Nephron (organoid): Measurements from ENCODE around the gene OCA2.
A peak's percentile ranks its signal among the peaks of the same experiment; 100 is the strongest.
"Not testable (repeated sequence)": the region's sequence is repeated elsewhere in the genome, so short reads cannot be mapped to it uniquely, and the experiment has no call there.

Experiments used
- H3K27ac Mint-ChIP-seq, 3 experiments: 2 replicates each; pipeline ENCODE4 v1.8.0; 2020; ENCODE audit warnings: mixed read lengths in 3 of 3, mild to moderate bottlenecking in 2 of 3, moderate library complexity in 1 of 3
- H3K27me3 Mint-ChIP-seq: 2 replicates; pipeline ENCODE4 v1.8.0; 2021; ENCODE audit warnings: low read depth, mild to moderate bottlenecking, moderate library complexity, mixed read lengths
- H3K36me3 Mint-ChIP-seq: 2 replicates; pipeline ENCODE4 v1.8.0; 2020; ENCODE audit warnings: low read depth, mixed read lengths
- H3K4me1 Mint-ChIP-seq: 2 replicates; pipeline ENCODE4 v1.8.0; 2020; ENCODE audit warnings: mixed read lengths
- H3K4me3 Mint-ChIP-seq, 3 experiments: 2 replicates each; pipeline ENCODE4 v1.8.0; 2020; ENCODE audit warnings: mild to moderate bottlenecking in 3 of 3, mixed read lengths in 3 of 3, moderate library complexity in 2 of 3
- H3K9me3 Mint-ChIP-seq: 2 replicates; pipeline ENCODE4 v1.8.0; 2020; ENCODE audit warnings: mixed read lengths
- TF ChIP-seq, protein P1 (sequence below), 3 experiments: fragments of 200-600 bp; sonication (generic); IDR thresholded peaks; one replicate each; pipeline ENCODE4 v1.5.0; 2021; ENCODE audit warnings: antibody characterized with exemption in 3 of 3; ENCODE audit not compliant: unreplicated experiment in 3 of 3

The OCA2 gene

DNA sequence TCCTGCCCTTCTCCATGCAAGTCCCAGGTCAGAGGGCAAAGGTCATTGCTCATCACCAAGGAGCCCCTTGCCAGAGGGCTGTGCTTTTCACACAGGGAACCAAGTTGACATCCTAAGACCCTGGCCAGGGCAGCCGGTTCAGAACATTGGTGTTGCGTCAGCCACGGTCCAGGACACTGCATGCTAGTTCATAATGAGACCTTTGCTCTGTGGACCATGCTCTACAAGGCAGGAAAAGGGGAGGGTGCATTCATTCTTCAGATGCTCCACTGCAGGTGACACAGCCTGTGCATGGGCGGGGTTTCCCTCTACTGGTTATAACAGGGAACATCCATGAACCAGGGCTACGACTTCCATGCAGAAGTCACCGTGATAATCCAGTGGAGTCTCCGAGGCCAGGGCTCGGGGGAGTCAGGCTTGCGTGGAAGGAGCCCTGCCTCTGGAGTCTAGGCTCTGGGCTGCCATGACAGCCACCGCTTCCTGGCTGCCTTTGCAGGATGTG, 81.6 kb downstream of the OCA2 start:
- Mint-ChIP-seq H3K9me3 (no peaks in the 10 kb centered on the region), H3K4me3 (no peak overlapping the region), H3K27ac (peak overlapping the region in 1 of 3 experiments; percentile 20), H3K4me1 (peaks cover 27% of the 10 kb centered on the region), H3K27me3 (peaks cover 4% of the 10 kb centered on the region), H3K36me3 (no peaks in the 10 kb centered on the region)
- TF ChIP-seq, protein P1, sequence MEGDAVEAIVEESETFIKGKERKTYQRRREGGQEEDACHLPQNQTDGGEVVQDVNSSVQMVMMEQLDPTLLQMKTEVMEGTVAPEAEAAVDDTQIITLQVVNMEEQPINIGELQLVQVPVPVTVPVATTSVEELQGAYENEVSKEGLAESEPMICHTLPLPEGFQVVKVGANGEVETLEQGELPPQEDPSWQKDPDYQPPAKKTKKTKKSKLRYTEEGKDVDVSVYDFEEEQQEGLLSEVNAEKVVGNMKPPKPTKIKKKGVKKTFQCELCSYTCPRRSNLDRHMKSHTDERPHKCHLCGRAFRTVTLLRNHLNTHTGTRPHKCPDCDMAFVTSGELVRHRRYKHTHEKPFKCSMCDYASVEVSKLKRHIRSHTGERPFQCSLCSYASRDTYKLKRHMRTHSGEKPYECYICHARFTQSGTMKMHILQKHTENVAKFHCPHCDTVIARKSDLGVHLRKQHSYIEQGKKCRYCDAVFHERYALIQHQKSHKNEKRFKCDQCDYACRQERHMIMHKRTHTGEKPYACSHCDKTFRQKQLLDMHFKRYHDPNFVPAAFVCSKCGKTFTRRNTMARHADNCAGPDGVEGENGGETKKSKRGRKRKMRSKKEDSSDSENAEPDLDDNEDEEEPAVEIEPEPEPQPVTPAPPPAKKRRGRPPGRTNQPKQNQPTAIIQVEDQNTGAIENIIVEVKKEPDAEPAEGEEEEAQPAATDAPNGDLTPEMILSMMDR (IDR thresholded peaks at IDR 0.05; ENCODE audit: unreplicated experiment in 3 of 3) = peak in 2 of 3 experiments; percentile 25 to 27

DNA sequence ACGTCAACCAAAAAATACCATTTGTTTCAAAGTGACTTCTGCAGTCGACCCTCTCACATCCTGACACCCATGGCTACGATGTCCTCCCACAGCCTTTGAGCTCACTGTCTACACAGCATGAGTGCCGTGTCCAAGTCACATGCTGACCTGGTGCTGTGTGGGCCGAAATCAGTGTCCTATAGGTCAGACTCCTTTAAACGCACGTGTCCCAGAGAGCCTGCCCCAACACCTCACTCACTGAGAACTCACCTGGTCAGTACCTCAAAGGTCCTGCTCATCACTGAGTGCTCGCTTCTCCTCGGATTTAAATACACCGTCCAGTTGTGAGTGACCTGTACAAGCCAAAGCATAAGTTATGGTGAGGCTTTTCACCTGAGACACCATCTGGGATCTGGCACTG, 83.3 kb downstream of the OCA2 start:
- no peaks in the 10 kb centered on the region for H3K9me3 Mint-ChIP-seq
- TF ChIP-seq, protein P1 (IDR thresholded peaks at IDR 0.05; ENCODE audit: unreplicated experiment in 3 of 3) = no peak
- H3K27ac Mint-ChIP-seq = no peak overlapping the region

DNA sequence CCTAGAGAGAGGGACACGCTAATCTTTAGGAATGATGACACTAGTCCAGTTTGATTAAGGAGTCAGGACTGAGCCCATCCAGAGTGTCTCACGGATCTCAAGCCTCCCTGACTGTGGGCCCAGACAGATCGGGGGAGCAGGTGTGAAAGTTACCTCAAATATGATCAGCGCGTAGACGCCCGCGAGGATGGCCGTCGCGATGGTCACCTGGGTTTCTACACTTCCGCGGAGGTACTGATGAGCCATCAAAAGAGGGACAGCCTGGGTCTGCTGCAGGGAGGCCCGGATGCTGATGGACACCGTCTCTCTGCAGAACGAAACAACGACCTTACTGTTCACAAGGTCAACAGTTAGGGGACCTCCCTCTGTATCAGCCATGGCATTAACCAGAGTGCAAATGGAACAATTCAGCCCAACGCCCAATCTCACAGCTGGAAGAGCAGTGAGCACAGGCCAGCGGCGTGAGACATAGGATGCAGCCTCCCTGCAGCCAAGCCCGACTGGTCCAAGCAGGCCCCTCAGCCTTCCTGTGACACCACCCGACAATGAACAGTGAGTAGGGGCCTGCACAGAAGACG, 84.4 kb downstream of the OCA2 start:
- Mint-ChIP-seq H3K36me3 (peaks cover 4% of the 10 kb centered on the region), H3K4me1 (peaks cover 8% of the 10 kb centered on the region), H3K9me3 (peaks cover 5% of the 10 kb centered on the region), H3K4me3 (no peak overlapping the region), H3K27me3 (peaks cover 4% of the 10 kb centered on the region), H3K27ac (no peak overlapping the region)
- TF ChIP-seq, protein P1 (IDR thresholded peaks at IDR 0.05; ENCODE audit: unreplicated experiment in 3 of 3) = no peak

More for the DNA sequence above, 83.3 kb downstream of the OCA2 start:
- Mint-ChIP-seq H3K4me3 (no peak overlapping the region), H3K27me3 (peaks cover 4% of the 10 kb centered on the region), H3K4me1 (peaks cover 15% of the 10 kb centered on the region), H3K36me3 (no peaks in the 10 kb centered on the region)

DNA sequence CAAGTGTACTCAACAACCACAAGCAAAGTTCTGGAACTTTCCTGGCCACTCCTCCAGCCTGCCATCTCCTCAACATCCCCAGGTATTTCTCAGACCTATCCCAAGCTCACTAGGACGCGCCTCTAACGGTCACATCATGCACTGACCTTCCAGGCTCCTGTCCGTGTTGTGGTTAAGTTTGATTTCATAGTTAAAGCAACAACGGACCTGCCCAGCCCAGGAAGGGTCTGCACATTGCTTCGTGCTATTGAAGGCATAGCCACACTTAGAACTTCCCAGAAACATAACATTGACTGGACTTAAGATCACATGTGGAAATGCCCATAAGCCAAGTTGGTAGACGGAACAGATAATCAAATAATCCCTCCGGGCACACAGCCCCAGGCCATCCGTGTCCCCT, 85.1 kb downstream of the OCA2 start:
- H3K27ac Mint-ChIP-seq = no peak overlapping the region
- no peak overlapping the region for H3K4me3 Mint-ChIP-seq
- H3K9me3 Mint-ChIP-seq = peaks cover 7% of the 10 kb centered on the region
- H3K27me3 Mint-ChIP-seq = peaks cover 4% of the 10 kb centered on the region
- H3K36me3 Mint-ChIP-seq = peaks cover 9% of the 10 kb centered on the region
- TF ChIP-seq, protein P1 (IDR thresholded peaks at IDR 0.05; ENCODE audit: unreplicated experiment in 3 of 3) = no peak
- H3K4me1 Mint-ChIP-seq = peaks cover 8% of the 10 kb centered on the region

DNA sequence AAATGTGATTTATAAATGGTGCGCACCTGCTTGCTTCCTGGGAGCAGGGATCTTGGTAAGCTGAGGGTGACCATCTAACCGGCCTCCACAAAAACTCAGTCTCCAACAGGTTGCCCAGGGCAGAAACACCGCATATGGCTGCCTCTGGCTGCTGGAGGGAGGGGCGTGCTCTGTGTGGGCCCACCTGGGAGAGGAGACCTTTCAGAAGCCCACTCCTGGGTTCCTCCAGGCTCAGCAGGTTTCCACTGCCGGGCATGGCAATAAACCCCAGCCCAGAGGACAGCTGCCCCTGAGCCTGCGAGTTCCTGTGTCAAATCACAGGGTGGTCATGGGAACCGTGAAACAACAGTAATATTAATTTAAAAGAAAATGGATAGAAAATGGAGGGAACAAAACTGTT, 85.6 kb downstream of the OCA2 start:
- Mint-ChIP-seq H3K27me3 (peaks cover 4% of the 10 kb centered on the region), H3K27ac (no peak overlapping the region), H3K4me3 (no peak overlapping the region), H3K36me3 (peaks cover 9% of the 10 kb centered on the region), H3K9me3 (peaks cover 10% of the 10 kb centered on the region), H3K4me1 (peaks cover 7% of the 10 kb centered on the region)
- TF ChIP-seq, protein P1 (IDR thresholded peaks at IDR 0.05; ENCODE audit: unreplicated experiment in 3 of 3) = no peak

DNA sequence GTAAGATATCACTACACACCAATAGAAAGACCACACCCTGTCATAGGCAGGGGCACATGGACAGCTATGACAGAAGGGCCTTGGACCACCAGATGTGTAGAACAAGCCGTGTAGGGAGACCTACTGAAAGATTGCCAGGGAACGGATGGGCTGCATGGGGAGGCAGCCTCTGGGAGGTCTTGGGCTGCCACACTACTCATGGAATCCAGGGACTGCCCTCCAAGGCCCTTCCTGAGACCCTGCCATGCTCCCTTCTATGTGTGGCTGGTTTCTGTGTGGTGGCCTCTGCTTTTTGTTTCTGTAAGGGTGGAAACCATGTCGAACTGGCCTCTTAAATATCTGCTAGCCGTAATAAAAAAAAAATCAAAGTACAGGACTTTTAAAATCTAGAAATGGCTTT, 86.9 kb downstream of the OCA2 start:
- Mint-ChIP-seq H3K4me3 (no peak overlapping the region), H3K9me3 (peaks cover 13% of the 10 kb centered on the region)

DNA sequence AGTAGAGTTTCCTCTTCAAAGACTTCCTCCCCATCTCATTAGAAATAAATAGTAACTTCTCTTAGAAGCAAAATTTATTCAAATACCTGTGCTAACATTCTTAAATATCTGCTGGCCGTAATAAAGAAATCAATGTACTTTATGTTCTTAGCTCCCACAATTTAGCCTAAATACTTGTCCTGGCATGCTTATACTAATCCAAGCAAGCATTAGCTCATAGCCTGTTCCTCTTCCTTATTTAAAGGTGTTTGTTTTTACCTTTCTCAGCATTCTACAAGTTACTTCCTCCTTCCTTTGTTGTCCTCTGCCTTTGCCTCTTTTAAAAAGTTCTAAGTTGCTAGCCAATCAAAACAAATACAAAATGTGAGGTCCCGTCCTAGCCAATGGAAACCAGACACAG, 90.9 kb downstream of the OCA2 start:
- H3K9me3 Mint-ChIP-seq = peaks cover 13% of the 10 kb centered on the region
- not testable (repeated sequence) for H3K27ac Mint-ChIP-seq, H3K36me3 Mint-ChIP-seq, H3K4me1 Mint-ChIP-seq, H3K27me3 Mint-ChIP-seq, H3K4me3 Mint-ChIP-seq

More for the DNA sequence above, 86.9 kb downstream of the OCA2 start:
- H3K36me3 Mint-ChIP-seq = peaks cover 9% of the 10 kb centered on the region
- H3K4me1 Mint-ChIP-seq = no peaks in the 10 kb centered on the region
- TF ChIP-seq, protein P1 (IDR thresholded peaks at IDR 0.05; ENCODE audit: unreplicated experiment in 3 of 3) = no peak
- no peak overlapping the region for H3K27ac Mint-ChIP-seq
- H3K27me3 Mint-ChIP-seq = peaks cover 4% of the 10 kb centered on the region
